NCI-H526 (cell line): ENCODE results near the gene DLG1.

ENCODE experiments used
- DNase-seq, 2 experiments: peaks; one replicate each; lab custom pipeline; 2025; lab: John Stamatoyannopoulos, UW

Gene DLG1

GRCh38 chr3:197030379-197031314 lies 267.8 kb downstream of the DLG1 start:
- DNase-seq = no peak

DNA sequence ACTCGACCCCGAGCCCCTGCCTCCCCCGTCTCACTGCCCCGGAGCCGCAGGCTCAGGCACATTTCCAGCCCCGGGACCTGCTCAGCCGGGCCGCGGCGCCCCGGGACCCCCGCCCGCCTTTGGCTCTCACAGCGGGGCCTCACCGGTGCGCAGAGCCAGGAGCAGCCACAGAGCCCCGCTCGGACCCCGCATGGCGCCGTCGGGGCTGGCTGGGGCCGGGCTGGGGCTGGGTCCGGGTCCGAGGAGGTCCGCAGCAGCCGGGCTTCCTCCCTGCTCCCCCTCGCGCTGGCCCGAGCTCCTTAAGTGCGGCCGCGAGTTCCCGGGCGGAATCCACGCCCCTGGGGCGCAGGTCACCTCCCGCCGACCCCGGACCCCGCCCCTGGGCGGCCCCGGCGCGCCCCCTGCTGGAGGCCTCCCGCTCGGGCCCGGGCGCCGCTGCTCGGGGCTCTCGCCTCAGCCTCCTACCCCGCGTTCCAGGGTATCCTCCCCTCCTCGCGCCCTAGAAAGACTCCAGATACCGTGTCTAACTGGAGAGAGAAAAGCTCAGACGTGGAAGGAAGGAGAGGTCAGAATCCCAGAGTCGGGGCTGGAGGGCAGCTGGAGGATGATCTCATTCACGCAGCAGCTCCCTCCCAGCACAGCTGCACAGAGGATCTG lies 268.8 kb downstream of the DLG1 start, which contains the start of gene MELTF:
Gene MELTF, minus strand, starts transcription at position 307 of the 657 bp plus-strand sequence. Its CDS starts 115 bp downstream, at position 192.
- peak; percentile 57 to 91 for DNase-seq

- DNase-seq = peak in 1 of 2 experiments; percentile 56
These were observed 269.5 kb downstream of the DLG1 start for GRCh38 chr3:197028728-197029510.

DNA sequence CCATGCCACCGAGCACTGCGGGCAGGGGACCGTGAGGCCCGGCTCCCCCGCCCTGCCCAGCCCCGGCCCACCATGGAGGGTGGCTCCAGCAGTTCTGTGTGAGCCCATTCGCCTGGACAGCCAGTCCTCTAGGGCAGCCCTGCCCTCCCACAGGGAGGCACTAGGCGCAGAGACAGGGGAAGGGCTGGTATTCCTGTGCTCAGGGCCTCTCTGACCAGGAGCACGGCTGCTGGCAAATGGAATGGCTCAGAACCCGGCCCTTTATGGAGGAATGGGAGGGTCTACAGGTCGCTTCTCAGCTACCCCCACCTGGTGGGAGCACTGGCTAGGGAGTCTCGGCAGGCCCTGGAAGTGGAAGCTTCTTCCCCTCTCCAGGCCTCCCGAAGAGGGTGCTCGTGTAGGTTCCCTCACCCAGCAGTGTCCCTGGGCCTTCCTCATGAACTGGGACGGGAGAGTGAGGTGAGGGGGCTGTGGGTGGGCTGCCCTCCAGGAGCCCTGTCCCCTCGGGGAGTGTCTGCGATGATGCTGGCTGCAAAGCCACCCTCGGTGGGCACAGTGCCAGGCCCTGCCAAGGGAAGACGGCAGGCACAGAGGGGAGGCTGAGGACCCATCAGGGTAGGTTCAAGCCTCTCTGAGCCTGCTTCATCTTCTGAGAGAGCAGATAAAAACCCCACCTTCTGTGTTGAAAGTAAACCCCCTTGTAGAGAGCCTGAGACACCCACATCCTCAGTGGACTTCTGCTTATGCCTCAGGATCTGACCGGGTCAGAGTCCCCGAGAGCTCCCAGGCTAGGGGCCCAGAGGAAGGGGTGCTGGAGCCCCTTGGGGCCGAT lies 270.3 kb downstream of the DLG1 start:
- DNase-seq = peak in 1 of 2 experiments; percentile 59

GRCh38 chr3:197027151-197027895 lies 271.1 kb downstream of the DLG1 start:
- peak in 1 of 2 experiments; percentile 59 for DNase-seq

DNA sequence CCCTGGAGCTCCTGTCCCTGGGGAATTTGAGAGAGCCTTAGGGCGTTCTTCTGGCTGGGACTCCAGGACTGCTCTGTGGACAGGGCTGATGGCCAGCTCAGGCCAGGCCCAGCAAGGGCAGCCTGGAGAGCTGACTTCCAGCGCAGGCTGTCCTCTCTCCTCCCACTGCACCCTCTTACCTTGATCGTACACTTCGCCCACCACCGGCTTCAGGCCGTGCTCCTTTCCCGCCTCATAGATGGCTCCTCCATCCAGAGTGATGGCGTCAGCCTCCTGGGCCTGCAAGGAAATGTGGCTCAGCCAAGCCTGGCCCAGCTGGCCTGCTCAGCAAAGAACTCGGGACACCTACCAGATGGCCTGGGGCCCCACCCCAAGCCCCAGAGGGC lies 271.9 kb downstream of the DLG1 start:
- DNase-seq = peak in 1 of 2 experiments; percentile 46

DNA sequence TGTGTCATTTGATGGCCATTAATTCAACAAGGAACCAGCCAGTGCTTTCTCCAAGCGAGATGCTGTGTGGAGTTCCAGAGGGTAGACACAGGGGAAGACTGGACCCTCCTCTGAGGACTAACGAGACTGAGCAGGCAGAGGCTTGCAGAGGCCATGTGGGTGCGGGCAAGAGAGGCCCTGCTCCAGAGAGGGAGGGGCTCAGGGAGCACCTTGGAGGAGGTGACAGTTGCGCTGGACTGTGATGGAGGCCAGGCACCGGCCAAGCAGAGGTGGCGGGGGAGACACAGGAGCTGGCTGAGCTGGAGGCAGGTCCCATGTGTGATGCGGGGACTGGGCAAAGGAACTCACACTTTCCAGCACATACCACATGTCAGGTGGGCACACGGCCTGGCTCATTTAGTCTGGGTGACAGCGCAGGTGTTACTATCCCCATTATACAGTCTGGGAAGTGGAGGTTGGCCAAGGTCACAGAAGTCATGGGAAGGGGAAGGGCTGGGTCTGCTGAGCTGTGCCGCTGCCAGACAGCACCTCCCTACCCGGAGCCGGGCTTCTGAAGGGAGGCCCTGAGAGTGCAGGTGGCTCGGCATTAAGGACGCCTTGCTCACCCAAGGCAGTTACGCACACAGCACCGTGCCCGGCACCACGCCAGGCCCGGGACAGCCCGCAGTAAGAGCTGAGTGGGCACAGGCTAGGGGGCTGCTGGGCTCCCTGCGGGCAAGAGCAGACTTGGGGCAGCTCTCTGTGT lies 272.5 kb downstream of the DLG1 start:
- peak in 1 of 2 experiments; percentile 46 for DNase-seq

DNA sequence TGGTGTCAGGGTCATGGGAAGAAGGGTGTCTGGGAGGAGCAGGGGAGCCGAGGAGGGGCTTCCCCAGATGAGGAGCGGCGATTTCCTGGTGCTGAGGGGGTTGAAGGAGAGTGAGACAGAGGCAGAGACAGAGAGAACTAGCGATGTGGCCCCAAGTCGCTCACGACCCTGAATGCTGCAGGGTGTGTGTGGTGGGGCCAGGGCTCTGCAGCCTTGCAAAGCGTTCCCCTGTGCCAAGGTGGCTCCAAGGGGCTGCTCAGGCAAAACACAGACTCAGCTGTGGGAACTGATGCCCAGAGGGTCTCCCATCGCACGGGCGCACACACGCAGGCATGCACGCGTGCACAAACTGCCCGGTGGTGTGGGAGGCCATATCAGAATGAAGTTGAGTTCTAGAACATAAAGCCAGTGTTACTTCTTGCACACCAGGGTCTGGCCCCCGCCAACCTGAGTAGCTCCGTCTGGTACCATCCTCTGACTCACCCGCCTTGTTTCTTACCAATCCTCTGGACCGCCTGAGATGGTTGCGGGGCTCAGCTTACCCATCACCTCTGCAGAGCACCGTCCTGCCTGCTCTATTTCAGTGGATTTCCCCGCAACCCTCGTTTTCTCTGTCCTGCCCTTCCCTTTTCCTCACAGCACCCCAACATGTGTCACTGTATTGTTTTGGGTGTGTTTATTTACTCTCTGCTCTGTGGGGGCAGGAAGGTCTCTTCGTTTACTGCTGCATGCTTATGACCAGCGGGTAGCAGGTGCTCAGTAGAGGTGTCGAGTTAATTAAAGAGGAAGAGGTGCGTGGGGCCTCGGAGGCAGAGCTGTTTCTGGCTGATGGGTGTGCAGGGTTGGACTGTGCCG lies 273.3 kb downstream of the DLG1 start:
- no peak for DNase-seq

DNA sequence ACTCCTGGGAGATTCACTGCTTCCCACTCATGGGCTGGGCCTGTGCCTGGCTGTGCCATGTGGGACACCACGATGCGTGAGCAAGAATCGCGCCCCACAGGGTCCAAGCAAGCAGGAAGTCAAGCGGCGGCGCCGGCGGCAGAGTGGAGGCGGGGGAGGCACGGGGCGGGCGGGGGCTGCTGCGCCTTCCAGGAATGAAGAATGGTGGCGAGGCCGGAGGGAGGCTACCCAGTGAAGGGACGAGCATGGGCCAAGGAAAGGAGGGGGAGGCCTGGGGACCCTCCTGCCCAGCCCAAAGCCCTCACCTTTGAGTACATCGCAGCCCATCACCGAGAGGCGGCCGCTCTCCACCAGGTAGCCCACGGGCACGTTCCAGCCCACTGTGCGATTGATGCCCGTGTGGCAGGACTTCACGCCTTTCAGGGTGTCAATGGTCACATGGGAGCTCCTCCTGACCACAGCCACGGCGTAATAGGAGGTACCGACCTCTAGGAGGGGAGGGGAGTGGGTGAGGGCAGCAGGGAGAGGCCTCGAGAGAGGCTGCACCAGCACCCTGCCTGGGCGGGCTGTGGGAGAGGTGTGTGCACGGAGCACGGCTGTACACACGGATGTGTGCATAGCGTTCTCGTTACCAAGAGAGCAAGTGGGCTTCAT lies 274.3 kb downstream of the DLG1 start:
- DNase-seq = peak; percentile 80 to 88

DNA sequence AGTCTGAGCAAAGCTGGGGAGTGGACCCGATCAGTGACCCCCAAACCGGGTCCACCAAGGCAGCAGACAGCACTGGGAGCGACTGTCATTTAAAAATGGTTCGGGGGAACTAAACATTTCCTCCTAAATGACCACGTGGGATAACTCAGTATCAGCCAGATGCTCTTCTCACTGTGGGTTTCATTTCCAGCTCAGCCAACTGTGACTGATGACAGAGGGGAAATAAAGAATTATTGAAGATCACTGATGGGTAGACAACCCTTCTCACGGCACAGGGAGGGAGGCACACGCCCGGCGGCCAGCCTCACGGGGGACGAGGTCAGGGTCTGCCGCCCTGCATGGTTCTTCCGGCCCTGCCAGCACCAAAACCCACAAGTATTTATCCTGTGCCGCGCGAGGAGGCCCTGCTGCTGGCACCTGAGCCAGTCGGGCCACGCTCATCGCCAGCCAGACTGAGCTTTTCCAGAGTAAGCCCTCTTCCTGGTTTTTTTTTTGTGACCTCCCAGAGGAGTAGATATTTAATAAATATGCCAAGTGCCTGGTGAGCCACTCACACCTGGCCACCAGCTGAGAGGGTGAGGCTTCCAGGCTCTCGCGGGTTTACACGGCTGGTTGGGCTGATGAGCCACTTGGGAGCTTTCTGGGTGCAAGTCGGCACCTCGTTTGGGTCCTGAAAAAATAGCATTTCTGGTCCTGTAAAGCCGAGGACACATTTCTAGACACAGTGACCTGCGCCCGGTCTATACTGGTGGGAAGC lies 275.0 kb downstream of the DLG1 start:
- peak; percentile 90 for DNase-seq

GRCh38 chr3:197022405-197023231 lies 275.8 kb downstream of the DLG1 start:
- DNase-seq = peak in 1 of 2 experiments; percentile 74

DNA sequence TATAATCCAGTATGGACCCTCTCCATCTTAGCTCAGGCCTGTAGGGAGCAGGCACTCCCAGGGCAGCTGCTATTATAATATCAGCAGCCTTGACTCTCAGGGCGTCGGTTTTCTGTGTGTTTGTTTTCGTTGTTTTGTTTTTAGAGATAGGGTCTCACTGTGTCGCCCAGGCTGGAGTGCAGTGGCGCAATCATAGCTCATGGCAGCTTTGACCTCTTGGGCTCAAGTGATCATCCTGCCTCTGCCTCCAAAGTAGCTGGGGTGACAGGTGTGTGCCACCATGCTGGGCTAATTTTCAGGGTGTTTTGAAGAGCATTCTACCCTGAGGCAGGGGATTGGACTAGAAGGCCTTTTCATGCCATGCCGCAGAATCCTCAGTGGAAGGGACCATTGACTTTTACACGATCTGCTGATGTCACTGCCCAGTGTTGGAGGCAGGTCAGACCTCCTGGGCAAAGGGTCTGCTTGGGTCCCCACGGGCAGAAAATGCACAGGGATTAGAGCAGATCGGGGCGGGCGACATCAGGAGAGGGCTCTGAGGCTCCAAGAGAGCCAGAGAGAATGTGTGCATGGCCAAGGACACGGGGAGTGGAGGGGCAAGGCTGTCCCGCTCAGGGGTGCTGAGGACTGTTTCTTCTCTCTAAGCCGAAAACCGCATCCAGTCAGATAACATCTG lies 276.5 kb downstream of the DLG1 start:
- DNase-seq = peak; percentile 48 to 77

GRCh38 chr3:197021231-197021630 lies 277.2 kb downstream of the DLG1 start:
- peak; percentile 51 to 77 for DNase-seq

DNA sequence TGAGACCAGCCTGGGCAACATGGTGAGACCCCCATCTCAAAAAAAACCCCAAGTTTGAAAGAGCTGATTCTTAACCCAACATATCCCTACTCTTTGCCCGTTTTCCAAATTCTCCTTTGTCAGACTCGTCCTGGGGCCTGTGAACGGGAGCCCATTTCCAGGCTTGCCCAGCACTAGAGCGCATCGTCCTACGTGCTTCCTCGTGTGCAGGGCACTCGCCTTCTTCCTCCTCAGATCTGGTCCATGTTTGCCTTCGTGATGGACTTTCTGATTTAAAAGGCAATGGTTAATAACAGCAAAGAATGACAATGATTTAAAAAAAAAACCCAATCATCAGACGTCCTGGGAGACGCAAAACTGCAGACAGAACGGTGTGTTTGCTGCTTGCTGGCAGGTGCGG lies 278.9 kb downstream of the DLG1 start:
- DNase-seq = no peak

DNA sequence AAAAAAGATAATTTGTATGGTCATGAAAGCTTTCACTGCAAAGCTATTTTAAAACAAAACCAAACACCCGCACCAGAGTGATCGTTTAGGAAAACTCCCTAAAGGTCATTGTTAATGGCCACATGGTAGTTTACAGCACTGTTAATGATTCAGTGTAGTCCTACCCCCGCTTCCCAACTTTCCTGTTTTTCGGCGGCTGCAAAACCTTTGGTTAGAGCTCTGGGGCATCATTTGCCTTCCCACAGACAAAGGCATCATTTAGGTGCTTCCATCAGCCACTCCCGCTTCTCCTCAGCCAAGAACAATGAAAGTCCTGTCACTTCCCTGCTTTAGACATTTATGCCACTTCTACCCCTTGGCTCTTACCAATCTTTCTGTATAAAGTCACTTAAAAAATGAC lies 279.4 kb downstream of the DLG1 start:
- peak; percentile 75 to 77 for DNase-seq

DNA sequence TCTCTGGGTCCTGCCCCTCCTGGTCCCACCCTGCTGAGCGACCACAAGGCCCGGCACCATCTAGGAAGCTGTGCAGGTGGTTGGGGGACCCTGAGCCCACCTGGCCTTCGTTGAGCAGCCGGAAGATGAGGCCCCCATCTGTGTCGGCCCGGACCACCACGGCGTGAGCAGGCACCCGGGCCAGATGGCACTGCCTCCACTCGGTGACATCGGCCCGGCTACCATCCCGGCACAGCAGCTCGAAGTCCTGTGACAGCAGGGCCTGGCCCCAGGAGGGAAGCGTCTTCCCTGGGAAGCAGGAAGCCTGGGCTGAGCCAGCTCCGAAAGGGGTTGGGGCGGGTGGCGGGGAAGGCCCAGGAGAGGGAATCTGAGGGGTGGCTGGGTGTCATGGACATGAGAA lies 281.4 kb downstream of the DLG1 start:
- no peak for DNase-seq
